HK-2 (cell line): Measurements from ENCODE around the gene NFIA.

Experiments
- DNase-seq: peaks from one replicate; pipeline ENCODE4 v3.0.0-alpha.2; 2018; ENCODE audit not compliant: unreplicated experiment

The NFIA gene

DNA sequence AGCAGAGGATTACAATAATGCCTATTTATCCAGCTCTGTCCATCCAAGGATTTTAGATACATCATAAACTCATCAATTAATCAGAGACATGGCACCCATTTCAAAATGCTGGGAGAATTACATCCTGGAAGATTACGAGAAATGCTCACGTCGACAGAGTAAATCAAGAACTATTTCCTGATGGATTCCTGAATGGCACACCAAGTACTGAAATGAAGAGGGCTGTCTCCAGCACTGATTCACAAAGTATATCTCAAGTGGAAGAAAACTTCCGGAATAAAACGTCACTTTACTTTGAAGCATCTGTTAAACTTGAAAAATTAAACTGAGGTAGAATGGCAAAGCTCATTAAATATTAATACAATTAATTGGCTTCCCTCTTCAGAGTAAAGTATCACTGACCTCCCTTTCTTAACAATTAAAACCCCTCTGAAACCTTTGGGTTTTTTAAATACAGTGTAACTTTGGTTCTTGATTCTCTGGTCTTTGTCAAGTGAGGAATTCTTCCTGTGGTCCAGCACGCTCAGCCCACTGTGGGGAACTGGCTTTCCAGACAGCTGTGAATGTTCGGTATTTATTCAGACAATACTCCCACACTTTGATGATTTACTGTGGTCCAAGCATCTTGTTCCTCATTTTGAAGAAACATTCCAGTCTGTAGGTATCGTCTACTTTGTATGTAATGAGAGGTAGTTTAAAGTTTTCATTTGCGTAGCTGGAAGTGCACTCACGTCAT is 288.0 kb downstream of the NFIA start:
- no peak for DNase-seq

DNA sequence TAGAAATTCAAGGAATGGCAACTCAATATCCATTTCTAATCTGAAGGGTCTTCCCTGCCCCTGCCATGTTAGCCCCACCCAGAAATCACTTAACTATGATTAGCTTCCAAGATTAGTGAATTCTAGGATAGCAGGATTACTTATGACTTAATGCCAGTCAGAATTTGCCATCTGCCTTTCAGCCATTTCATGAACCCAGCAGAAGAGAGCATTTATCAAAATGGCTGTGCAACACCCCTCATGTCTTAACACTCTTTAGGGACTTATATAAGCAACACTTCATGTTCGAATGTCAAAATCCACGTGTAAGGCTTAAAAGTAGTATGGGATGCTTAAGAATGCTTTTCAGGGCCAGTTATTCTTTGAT is 288.5 kb downstream of the NFIA start:
- no peak for DNase-seq

DNA sequence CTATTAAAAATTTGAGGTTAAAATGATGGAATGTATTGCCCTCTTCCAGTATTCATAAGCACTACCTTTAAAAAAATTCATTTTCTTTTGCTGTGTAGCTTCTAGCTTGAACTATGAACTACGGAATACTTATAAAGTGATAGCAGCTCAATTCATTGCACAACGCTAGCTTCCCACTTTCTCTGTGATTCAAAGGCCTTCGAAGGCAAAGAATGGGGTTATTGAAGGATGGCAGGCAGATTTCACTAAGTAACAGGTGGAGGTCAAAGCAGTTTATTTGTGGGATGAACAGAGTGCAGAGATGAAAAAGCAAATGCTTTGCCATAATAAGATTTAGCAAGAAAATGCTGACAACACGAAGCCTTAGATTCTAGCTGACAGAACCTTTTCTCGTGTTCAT is 290.6 kb downstream of the NFIA start:
- no peak for DNase-seq

DNA sequence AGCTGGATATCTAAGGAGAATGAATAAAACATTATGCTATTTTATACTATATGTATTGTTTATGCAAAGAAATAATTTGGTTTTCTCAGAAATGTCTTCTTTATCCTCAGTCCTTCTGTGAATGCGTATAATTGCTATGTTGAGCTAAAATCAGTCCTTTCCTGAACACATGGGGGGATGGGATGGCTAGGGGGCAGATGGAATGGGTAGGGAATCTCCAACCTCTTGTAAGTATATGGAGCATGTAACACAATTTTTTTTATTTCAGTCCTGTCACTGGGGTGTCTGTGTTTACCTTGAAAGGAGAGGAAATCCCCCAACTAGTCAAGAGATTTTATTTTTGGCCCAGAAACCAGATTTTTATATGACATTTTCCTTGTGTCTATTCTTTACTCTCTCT is 291.8 kb downstream of the NFIA start:
- no peak for DNase-seq

DNA sequence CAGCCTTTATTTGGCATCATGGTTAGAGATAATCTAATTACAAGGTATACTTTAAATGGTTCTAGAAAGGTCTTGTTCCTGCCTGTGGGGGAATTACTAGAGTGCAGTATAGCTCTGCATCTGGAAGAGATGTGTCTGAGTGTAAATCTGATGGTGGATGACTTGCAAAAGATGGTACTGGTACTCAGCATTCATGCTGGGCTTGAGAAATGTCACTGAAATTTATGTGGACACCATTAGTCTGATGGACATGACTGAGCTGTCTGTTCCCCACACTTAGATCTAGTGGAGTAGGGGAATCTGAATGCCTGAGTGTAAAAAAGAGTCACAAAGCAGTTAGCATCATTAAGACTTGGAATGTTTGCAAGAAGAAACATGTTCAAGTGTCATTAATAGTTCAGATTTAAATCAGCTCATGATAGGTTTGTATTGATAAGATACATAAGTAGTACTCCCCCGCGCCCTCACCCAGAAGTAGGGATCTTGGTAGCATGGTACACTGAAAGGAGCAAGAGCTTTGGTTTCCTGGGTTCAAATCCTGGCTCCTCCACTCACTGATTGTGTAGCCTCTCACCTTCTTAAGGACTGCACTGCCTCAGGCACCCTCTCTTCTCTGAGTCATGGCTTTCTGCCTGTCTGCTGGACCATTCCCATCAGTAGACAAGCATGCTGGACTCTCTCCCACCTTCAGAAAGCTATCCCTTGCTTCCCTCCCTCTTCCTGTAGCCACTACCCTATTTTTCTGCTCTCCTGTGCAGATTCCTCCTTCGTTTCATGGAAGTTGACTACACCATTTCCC is 292.9 kb downstream of the NFIA start:
- DNase-seq: no peak

DNA sequence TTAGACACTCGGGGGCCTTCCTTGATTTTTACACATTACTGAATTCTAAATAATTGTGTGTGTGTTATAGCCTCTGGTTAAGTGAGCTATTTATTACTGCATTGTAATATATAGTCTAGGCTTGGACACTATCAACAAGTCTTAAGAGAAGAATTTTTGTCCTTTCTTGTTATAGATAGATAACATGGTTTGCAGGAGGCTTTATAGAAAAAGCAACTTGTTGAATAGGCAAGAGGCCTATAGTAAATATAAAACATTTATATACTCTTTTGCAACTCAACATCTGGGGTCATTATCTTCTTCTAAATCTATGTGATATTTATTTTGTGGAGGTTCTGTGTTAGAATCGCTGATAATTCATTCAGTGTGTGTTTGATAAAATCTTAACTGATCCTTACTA is 293.8 kb downstream of the NFIA start:
- no peak for DNase-seq

DNA sequence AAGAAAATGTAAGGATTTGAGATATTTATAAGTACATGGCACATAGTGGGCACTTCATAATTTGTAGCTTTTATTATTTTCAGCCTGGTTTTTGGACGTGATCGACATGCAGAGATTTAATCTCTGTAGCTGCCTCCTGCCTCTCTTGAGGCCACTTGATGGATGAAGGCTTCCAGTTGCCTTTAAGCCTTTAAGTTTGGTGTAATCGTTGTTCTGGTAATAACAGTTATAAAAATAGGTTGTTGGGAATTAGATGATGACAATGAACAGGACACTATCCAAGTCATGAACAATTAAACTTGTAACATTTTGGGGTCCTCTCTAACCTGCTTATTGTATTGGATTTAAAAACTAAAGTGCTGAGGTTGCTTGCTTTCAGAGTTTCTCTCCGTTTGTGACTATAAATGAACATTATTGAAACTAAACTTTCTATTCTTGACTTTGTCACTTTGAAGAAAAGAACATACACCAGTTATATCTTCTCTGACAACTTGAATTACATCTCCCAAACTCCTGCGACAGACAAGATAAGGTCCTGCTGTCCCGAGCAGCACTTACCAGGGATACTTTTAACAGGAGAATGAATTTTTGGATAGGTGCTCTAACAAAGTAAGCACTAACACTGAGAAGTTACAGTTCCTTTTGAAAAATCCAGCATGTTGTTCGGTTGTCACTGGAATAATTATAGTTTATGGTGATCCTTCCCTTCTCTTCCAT is 295.0 kb downstream of the NFIA start:
- DNase-seq: no peak

DNA sequence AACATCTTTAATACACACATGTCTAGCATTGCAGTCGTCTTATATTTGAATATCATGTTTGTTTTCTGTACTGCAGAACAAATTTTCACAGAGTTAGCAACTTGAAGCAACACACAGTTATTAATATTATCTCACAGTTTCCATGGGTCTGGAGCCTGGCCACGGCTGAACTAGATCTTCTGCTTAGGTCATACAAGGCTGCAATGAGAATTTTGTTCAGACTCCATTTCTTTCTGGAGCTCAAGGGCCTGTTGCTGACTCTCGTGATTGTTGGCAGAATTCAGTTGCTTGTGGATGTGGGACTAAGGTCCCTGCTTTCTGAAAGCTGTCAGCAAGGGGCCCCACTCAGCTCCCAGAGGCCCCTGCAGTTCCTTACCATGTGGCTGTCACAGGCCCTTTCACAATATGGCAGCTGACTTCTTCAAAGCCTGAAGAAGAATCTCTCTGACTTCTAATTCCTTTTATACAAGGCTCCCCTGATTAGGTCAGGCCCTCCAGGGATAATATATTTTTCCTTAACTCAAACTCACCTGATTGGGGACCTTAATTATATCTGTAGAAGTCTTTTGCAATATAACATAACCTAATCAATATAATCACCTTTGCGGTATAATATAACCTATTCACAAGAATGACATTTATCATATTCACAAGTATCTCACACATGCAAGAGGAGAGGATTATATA is 296.3 kb downstream of the NFIA start:
- DNase-seq: no peak

DNA sequence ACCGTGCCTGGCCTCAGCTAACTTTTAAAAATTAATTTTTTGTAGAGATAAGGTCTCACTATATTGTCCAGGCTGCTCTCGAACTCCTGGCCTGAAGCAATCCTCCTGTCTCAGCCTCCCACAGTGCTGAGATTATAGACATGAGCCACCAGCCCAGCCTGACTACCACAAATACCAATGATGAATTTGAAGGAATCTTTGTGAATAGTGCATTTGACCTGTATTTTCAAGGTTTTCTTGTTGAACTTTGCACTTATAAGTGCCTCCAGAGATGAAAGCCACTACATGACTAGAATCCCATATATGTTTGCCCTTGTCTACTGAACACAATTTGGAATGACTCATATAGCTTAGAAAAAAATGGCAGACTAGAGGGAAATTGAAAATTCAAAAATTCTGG is 297.3 kb downstream of the NFIA start:
- no peak for DNase-seq

DNA sequence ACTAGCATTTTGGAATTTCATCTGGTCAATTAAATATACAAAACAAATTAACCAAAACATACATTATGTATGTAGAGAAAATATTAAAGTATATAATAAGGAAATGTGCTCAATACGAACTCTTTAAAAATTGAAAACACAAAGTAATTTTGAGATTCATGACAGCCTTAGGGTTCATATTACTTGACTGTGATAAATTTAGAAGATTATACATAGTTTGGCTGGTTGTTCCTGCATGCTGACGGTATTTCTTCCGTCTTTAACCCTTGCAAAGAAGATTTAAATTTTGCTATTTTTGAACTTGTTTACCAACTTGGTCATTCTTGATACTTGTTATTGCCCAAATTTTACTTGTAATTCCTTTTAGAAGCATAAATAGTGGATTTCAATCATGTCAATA is 298.2 kb downstream of the NFIA start:
- DNase-seq: no peak

DNA sequence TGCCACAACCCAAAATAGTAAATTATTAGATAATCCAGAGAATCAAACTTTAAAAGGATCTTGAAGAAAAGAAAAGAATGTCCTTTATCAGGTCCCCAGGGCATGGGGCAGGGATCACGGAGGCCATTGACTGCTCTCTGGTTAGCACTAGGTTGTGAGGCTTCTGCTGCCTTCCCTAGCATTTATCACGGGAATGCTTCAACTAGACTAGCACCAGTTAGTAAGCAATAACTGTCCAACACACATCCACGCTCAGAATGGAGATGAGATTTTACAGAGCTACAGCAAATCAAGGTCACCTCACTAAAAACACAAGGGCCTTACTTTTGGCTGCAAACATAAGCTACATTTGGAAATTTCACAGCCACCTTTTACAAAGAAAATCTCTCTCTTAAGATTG is 304.0 kb downstream of the NFIA start:
- DNase-seq: no peak

DNA sequence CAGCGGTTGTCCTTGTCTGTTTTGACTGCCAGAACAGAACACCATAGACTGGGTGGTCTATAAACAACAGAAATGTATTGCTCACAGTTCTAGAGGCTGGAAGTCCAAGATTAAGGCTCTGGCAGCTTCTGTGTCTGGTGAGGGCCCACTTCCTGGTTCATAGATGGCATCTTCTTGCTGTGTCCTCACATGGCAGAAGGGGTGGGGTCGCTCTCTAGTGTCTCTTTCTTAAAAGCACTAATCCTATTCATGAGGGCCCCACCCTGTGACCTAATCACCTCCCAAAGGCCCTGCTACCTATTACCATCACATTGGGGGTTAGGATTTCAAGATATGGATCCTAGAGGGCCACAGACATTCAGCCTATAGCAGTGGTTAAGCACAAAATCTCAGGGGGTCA is 304.4 kb downstream of the NFIA start:
- no peak for DNase-seq

DNA sequence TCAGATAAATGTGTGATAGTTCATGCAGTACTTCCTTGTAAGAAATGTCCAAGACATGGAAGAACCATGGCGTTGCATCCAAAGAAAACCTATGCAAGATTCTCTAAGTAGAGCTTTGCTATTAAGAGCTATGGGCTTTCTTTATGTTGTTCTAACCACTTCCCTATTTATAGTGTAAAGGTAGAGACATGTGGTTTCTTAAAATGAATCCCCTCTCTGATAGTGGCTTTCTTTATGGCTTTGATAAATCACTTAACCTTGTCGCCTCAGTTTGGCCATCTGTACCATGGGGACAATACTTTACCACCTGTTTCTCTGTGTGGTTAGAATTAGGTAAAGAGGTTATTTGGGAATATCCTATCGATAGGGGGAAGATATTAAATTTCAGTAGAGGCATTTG is 305.5 kb downstream of the NFIA start:
- DNase-seq: no peak

DNA sequence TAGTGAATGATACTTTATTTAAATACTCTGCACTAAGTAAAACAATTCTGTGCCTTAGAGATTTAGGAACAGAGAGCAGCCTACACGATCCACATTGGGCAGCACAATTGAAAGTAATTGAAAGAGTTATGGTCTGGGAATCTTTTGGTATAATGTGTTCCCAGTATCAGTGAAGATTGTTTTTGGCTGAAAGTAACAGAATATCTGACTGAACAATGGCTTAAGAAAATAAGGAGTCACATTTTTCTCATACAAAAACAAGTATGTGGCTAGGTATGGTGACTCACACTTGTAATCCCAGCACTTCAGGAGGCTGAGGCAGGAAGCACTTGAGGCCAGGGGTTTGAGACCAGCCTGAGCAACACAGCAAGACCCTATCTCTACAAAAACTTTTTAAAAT is 306.2 kb downstream of the NFIA start:
- no peak for DNase-seq

DNA sequence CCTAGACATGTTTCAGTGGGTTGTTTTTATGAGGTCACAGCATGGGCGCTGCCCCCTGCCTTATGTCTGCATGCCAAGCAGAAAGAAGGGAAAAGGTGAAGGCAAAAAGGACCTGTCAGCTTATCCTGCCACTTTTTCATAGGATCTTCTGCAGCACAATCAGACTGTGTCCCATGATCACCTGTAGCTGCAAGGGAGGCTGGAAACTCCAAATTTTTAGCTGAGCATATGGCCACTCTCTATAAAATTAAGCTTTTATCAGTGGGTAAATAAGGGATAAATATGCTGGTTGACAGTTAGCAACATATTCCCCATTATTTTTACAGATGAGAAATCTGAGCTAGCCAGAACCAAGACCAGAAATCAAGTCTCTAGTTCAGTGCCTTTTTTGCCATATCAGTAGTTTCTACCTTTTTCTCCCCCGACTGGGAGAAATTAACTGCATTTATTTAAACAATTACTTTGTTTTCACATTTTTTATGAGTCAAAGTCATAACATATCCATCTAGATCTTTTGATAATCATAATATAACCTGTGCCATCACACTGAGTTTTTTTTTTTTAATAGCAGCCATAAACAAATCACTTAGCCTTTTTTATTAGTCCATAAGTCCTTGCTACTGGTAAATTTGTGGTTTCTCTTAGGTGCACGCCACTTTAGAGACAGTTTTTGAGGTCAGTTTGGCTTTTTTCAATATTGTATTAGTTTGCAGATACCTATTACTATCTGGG is 307.0 kb downstream of the NFIA start:
- DNase-seq: no peak

DNA sequence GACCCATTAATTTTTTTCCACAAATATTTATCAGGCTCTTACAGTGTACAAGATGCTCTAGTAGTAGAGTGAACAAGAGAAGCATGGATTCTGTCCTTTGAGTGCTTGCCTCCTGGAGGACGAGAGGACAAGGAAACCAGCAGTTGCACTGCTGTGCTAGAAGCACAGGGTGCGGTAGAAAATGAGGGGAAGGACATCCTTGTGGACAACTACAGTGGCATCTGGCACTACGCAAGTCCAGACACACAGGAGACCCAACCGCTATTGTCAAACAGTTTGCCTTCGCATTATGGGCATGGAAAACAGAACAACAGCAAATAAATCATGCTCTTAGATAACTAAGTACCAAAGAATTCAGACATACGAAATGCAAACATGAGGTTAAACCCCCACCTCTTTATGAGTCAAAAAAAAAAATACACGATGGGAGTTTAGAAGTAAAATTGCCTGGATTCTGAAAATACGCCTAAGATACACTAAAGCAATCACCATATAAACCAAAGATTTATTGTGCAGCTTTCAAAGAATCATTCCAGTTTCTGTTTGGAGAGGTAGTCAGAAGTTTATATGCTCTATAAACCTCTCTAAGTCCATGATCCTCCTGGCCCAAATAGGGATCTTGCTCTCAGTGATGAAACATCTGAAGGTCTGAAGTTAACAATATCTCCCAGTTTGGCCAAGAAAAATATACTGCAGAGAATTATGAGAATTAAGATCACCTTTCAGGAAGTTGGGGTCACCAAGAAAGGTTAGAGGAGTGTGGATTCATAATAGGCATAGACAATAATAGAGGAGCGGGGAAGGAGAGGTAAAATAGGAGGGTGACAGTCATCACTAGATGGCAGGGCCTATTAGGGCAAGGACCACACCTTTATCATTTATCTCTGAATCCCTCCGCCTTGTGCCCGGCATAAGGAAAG is 307.8 kb downstream of the NFIA start:
- no peak for DNase-seq

DNA sequence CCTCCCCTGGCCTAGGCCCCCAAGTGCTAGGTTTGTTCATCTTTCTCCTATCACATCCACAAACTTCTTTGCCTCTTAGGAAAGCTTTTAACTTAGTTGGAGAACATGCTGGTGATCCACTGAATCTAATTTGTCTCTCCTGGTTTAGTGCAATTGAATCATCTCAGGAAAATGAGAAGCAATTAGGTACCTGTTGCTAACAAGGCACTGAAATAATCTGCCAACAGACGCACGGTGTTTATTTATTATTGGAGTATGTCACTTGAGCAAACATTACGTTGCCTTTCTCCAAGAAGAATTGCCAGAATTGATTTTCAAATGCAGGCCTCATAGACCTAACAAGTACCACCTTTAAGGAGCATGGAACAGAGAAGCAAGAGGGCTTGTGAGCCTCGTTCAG is 309.4 kb downstream of the NFIA start:
- DNase-seq: no peak

DNA sequence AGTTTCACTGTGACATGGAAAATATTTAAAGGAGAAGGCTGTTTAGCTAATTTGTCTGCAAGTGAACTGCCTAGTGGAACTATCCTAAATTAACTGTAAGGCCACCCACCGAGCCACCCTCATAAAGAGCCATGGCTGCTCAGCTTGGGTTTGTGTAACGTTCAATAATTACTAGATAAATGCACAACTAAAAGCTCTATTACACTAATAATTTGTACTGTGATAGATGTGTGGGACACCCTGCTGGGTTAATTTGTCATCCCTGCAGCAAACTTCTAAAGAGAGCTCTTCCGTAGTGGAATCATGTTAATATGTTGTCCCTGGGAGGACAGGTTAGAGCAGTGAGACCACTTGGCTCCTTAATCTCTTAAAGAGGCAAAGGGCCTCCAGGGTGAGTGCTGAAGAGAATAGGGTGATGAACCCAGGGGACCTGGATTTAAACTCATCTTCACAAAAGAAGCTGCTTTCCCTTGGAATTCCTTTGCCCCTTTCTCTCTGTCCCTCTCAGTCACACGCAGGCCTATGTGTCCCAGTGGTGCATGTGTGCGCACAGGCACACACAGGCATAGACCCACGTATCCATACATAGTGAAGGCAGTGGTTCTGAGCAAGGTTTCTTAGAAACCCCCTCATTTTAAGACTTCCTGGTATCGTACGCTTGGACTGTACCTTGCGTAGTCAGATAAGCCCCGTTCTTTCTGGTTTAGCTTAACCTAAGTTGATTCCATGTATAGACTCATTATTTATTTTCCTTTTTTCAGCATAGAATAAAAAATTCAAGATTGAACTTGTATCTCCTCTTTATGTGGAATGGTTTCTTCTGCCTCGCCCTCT is 310.3 kb downstream of the NFIA start:
- no peak for DNase-seq

DNA sequence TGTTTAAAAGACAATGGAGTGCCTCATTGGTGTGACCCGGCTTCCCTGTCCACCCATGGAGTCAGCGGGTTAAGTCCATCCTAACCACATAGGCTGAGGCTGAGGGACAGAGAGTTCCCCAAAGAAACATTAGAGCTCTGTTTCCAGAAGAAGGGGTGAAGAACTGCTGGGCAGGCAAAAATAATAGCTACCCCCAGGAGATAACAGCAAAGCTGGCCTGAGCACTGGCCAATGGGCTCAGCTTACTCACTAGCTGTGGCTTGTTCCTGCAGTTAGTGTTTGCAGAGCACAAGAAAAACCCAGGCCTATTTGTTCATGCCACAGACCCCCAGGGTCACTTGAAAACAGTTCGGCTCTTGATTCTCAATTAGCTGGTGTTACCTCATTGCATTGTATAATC is 311.2 kb downstream of the NFIA start:
- DNase-seq: no peak
